ENCODE measurements around the gene UGT1A7.

GRCh38 chr2:233700028-233700635 is 18.4 kb downstream of the UGT1A7 start:
- TF ChIP-seq CTCF (IDR thresholded peaks at IDR 0.05; ENCODE audit: insufficient read depth, low read length, poor library complexity, severe bottlenecking) (no peak), EZH2phosphoT487 (conservative IDR thresholded peaks at IDR 0.05; ENCODE audit: low read length) (no peak)
